A375 (cell line): ENCODE measurements around the gene FECH. TPM values are rescaled to one million over a fixed set of nuclear protein-coding genes. Genes with fewer than 3 reads are reported as not detected.

ENCODE experiments used
- total RNA-seq: library from RNA; depleted of rRNA; stranded (reverse); fragments of >200 nt; shearing (Covaris generic); gene quantifications from 2 replicates; pipeline ENCODE4 v1.2.3, GENCODE V29; 2014; rRNA removed

The FECH gene
- total RNA-seq = 49.7 and 63.0 TPM in 2 replicates

GRCh38 chr18:57586251-57587049, at the start of gene FECH:
FECH (minus strand) TSS chr18:57586702; CDS start chr18:57586620, 82 bp downstream.

Other genes with a start within 250 kb of the FECH start
- gene ST8SIA3, start 234.1 kb downstream of the FECH start, total RNA-seq = not detected in 2 replicates
- gene ONECUT2, start 151.3 kb downstream of the FECH start, total RNA-seq = 0.08 and 0.15 TPM in 2 replicates
- 331 and 334 TPM in 2 replicates for gene NARS1, start 35.1 kb upstream of the FECH start, total RNA-seq
- gene ATP8B1, start 216.6 kb upstream of the FECH start, total RNA-seq = not detected in 2 replicates